GM23338 (cell line): ENCODE results near the gene RAB11A. TPM values are rescaled to one million over a fixed set of nuclear protein-coding genes. Genes with fewer than 3 reads are reported as not detected.

ENCODE experiments used
- ATAC-seq: fragments of 200-7000 bp; cut with Tn5 transposase; 3 replicates; pipeline ENCODE4 v1.9.1; 2020
- DNase-seq: peaks from one replicate; pipeline ENCODE4 v3.0.0-alpha.2; 2015; ENCODE audit warnings: low spot score
- H2AFZ ChIP-seq: fragments of 200-600 bp; sonication (generic); 2 replicates; pipeline ENCODE4 v1.8.0; 2016; ENCODE audit warnings: antibody characterized with exemption, mild to moderate bottlenecking, moderate library complexity
- H3F3A ChIP-seq: fragments of 200-600 bp; sonication (generic); replicated peaks from 2 replicates; pipeline ENCODE4 v1.8.0; 2017; ENCODE audit warnings: antibody characterized with exemption, mixed run types, low read depth
- H3K27ac ChIP-seq: fragments of 200-600 bp; sonication (generic); 2 replicates; pipeline ENCODE4 v1.6.1; 2016; ENCODE audit warnings: low read depth
- H3K27me3 ChIP-seq: fragments of 200-600 bp; sonication (generic); 2 replicates; pipeline ENCODE4 v1.8.0; 2016; ENCODE audit warnings: mild to moderate bottlenecking, mixed run types, moderate library complexity; ENCODE audit not compliant: insufficient read depth
- H3K36me3 ChIP-seq: fragments of 200-600 bp; sonication (generic); 2 replicates; pipeline ENCODE4 v1.8.0; 2016; ENCODE audit warnings: mild to moderate bottlenecking; ENCODE audit not compliant: insufficient read depth
- H3K4me1 ChIP-seq: fragments of 200-600 bp; sonication (generic); 2 replicates; pipeline ENCODE4 v1.8.0; 2016; ENCODE audit warnings: mild to moderate bottlenecking, moderate library complexity; ENCODE audit not compliant: insufficient read depth
- H3K4me2 ChIP-seq: fragments of 200-600 bp; sonication (generic); 2 replicates; pipeline ENCODE4 v1.7.1; 2017; ENCODE audit warnings: mixed run types
- H3K4me3 ChIP-seq: fragments of 200-600 bp; sonication (generic); 2 replicates; pipeline ENCODE4 v1.6.1; 2016; ENCODE audit warnings: mixed run types
- H3K79me2 ChIP-seq: fragments of 200-600 bp; sonication (generic); replicated peaks from 2 replicates; pipeline ENCODE4 v1.8.0; 2017; ENCODE audit warnings: mild to moderate bottlenecking; ENCODE audit not compliant: insufficient read depth
- H3K9me2 ChIP-seq: fragments of 200-600 bp; sonication (generic); 2 replicates; pipeline ENCODE4 v1.8.0; 2017; ENCODE audit not compliant: insufficient read depth
- H4K20me1 ChIP-seq: fragments of 200-600 bp; sonication (generic); replicated peaks from 2 replicates; pipeline ENCODE4 v1.8.0; 2017; ENCODE audit warnings: mild to moderate bottlenecking; ENCODE audit not compliant: insufficient read depth
- H3K27ac Mint-ChIP-seq: 2 replicates; pipeline ENCODE4 v1.8.0; 2020; ENCODE audit warnings: inconsistent platforms, mild to moderate bottlenecking, moderate library complexity, mixed read lengths
- H3K27me3 Mint-ChIP-seq: 3 replicates; pipeline ENCODE4 v1.8.0; 2022; ENCODE audit warnings: low read depth, mild to moderate bottlenecking, moderate library complexity, mixed read lengths, inconsistent platforms; ENCODE audit not compliant: insufficient read depth, poor library complexity
- H3K36me3 Mint-ChIP-seq: 3 replicates; pipeline ENCODE4 v1.8.0; 2021; ENCODE audit warnings: low read depth, mild to moderate bottlenecking, inconsistent platforms, moderate library complexity, mixed read lengths
- H3K4me1 Mint-ChIP-seq: 3 replicates; pipeline ENCODE4 v1.8.0; 2020; ENCODE audit warnings: mild to moderate bottlenecking, inconsistent platforms, mixed read lengths
- H3K4me3 Mint-ChIP-seq: 3 replicates; pipeline ENCODE4 v1.8.0; 2021; ENCODE audit warnings: moderate library complexity, mild to moderate bottlenecking, inconsistent platforms, mixed read lengths
- H3K9me3 Mint-ChIP-seq: 3 replicates; pipeline ENCODE4 v1.8.0; 2020; ENCODE audit warnings: moderate library complexity, mild to moderate bottlenecking, inconsistent platforms, mixed read lengths
- CREB1 ChIP-seq: fragments of 250-450 bp; sonication (Bioruptor Pico); IDR thresholded peaks from 2 replicates; pipeline ENCODE4 v1.5.0; 2020; ENCODE audit warnings: low read depth, mild to moderate bottlenecking, moderate library complexity
- EZH2 ChIP-seq: fragments of 200-600 bp; sonication (generic); IDR thresholded peaks from one replicate; pipeline ENCODE4 v1.8.0; 2017; ENCODE audit warnings: antibody characterized with exemption, mild to moderate bottlenecking, low read depth; ENCODE audit not compliant: unreplicated experiment
- EZH2phosphoT487 ChIP-seq: fragments of 200-600 bp; sonication (generic); IDR thresholded peaks from one replicate; pipeline ENCODE4 v1.8.1; 2018; ENCODE audit warnings: antibody characterized with exemption; ENCODE audit not compliant: unreplicated experiment
- JUNB ChIP-seq: IDR thresholded peaks from one replicate; pipeline ENCODE4 v1.6.1; 2016; ENCODE audit warnings: antibody characterized with exemption; ENCODE audit not compliant: unreplicated experiment
- NANOG ChIP-seq: IDR thresholded peaks from 2 replicates; pipeline ENCODE4 v1.6.1; 2016; ENCODE audit warnings: antibody characterized with exemption, borderline replicate concordance
- POLR2AphosphoS5 ChIP-seq: IDR thresholded peaks from 2 replicates; pipeline ENCODE4 v1.6.1; 2016; ENCODE audit warnings: antibody characterized with exemption, low read depth
- REST ChIP-seq: IDR thresholded peaks from one replicate; pipeline ENCODE4 v1.6.1; 2018; ENCODE audit warnings: antibody characterized with exemption; ENCODE audit not compliant: unreplicated experiment
- STAT1 ChIP-seq: IDR thresholded peaks from one replicate; pipeline ENCODE4 v1.6.1; 2016; ENCODE audit warnings: antibody characterized with exemption; ENCODE audit not compliant: unreplicated experiment
- ZNF114 ChIP-seq: fragments of 250-450 bp; sonication (Bioruptor Pico); IDR thresholded peaks from 2 replicates; pipeline ENCODE4 v1.5.0; 2020; ENCODE audit warnings: mild to moderate bottlenecking, moderate library complexity
- ZNF331 ChIP-seq: fragments of 250-450 bp; sonication (Bioruptor Pico); IDR thresholded peaks from 2 replicates; pipeline ENCODE4 v1.5.0; 2020; ENCODE audit warnings: low read depth, mild to moderate bottlenecking, moderate library complexity
- ZNF462 ChIP-seq: fragments of 250-450 bp; sonication (Bioruptor Pico); IDR thresholded peaks from 2 replicates; pipeline ENCODE4 v1.5.0; 2020; ENCODE audit warnings: mild to moderate bottlenecking, moderate library complexity
- polyA plus RNA-seq: library from polyadenylated mRNA; unstranded; fragments of >200 nt; fragmentation: Nextera tagmentation; extraction: Ambion mirVana; gene quantifications from 2 replicates; pipeline ENCODE4 v1.2.1, GENCODE V29; 2016
- total RNA-seq: library from RNA; depleted of rRNA; stranded (reverse); fragments of >200 nt; shearing (Covaris generic); gene quantifications from 2 replicates; pipeline ENCODE4 v1.2.3, GENCODE V29; 2014
- TF ChIP-seq, protein P1 (sequence below): IDR thresholded peaks from 2 replicates; pipeline ENCODE4 v1.6.1; 2016; ENCODE audit warnings: antibody characterized with exemption

The RAB11A gene
- total and polyA plus RNA-seq, 2 experiments from 2014 or later = 251 to 369 TPM

DNA sequence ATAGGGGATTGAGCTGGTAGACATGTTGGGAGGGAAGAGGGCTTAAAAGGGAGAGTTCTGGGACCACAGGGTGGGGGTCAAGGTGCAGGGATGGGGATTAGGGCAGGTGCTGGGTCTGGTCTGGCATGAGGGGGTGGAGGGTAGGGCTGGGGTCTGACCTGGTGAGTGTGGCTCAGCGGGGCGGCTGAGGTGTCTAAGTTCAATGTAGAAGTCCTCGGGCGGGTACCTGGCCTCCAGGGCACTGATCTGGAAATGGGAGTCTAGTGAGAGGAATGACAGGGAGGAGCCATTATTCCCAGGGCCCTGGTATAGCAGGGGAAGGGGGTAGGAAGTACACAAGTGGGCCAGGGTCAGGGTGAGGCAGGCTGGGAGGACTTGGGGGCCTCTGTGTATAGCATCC is 39.6 kb downstream of the RAB11A start:
- H4K20me1 ChIP-seq = 0 out of 2 replicates have a peak, but pooled peaks cover 2% of the 10 kb centered on the region
- Mint-ChIP-seq H3K36me3 (peaks cover 13% of the 10 kb centered on the region; the same call in 2 of the 3 replicates), H3K27ac (no peak overlapping the region), H3K27me3 (peaks cover 4% of the 10 kb centered on the region), H3K9me3 (no peaks in the 10 kb centered on the region), H3K4me1 (peaks cover 23% of the 10 kb centered on the region; the same call in 2 of the 3 replicates), H3K4me3 (no peak overlapping the region)
- no peaks in the 10 kb centered on the region for H3K4me1 ChIP-seq
- no peak overlapping the region for H3K27ac ChIP-seq
- no peak for DNase-seq
- H3K79me2 ChIP-seq = no peaks in the 10 kb centered on the region
- H3K4me3 ChIP-seq = no peak overlapping the region
- H2AFZ ChIP-seq = no peak overlapping the region
- H3F3A ChIP-seq = no peaks in the 10 kb centered on the region
- TF ChIP-seq EZH2 = no peak
- no peak for TF ChIP-seq CREB1 (CRISPR knock-in tag)
- TF ChIP-seq NANOG = no peak
- TF ChIP-seq ZNF331 (CRISPR knock-in tag) = no peak
- TF ChIP-seq JUNB = no peak
- TF ChIP-seq, protein P1, sequence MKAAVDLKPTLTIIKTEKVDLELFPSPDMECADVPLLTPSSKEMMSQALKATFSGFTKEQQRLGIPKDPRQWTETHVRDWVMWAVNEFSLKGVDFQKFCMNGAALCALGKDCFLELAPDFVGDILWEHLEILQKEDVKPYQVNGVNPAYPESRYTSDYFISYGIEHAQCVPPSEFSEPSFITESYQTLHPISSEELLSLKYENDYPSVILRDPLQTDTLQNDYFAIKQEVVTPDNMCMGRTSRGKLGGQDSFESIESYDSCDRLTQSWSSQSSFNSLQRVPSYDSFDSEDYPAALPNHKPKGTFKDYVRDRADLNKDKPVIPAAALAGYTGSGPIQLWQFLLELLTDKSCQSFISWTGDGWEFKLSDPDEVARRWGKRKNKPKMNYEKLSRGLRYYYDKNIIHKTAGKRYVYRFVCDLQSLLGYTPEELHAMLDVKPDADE = no peak
- no peaks in the 10 kb centered on the region for H3K9me2 ChIP-seq
- ATAC-seq = no peak
- no peak overlapping the region for H3K4me2 ChIP-seq
- H3K27me3 ChIP-seq = no peaks in the 10 kb centered on the region
- H3K36me3 ChIP-seq = peaks cover 5% of the 10 kb centered on the region

DNA sequence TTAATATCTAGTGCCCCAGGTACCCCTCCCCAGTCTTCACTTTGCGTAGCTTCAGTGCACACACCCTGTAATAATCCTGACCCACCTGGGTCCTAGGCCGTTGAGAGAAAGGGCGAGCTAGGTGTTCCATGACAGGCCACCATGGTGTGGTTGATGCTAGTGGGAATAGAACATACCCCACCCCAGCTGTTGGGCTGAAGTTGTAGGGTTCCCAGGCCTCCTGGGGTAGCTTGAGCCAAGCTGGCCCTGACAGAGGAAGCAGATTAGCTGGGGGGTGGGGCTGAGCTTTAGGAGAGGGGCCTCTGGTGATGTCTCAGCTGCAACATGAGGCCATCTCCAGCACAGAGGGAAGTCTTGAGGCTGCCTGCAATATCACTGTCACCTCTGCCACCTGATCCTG is 40.5 kb downstream of the RAB11A start:
- H4K20me1 ChIP-seq = 0 out of 2 replicates have a peak, but pooled peaks cover 2% of the 10 kb centered on the region
- H2AFZ ChIP-seq = no peak overlapping the region
- H3K27ac ChIP-seq = no peak overlapping the region
- Mint-ChIP-seq H3K27ac (no peak overlapping the region), H3K4me3 (no peak overlapping the region), H3K4me1 (peaks cover 20% of the 10 kb centered on the region; the same call in 2 of the 3 replicates), H3K27me3 (peaks cover 4% of the 10 kb centered on the region), H3K36me3 (peaks cover 13% of the 10 kb centered on the region; the same call in 2 of the 3 replicates), H3K9me3 (no peaks in the 10 kb centered on the region)
- no peaks in the 10 kb centered on the region for H3K27me3 ChIP-seq
- DNase-seq = no peak
- peaks cover 5% of the 10 kb centered on the region for H3K36me3 ChIP-seq
- no peaks in the 10 kb centered on the region for H3K9me2 ChIP-seq
- no peak for ATAC-seq
- no peaks in the 10 kb centered on the region for H3K79me2 ChIP-seq
- H3K4me3 ChIP-seq = no peak overlapping the region
- H3F3A ChIP-seq = no peaks in the 10 kb centered on the region
- H3K4me2 ChIP-seq = no peak overlapping the region
- H3K4me1 ChIP-seq = no peaks in the 10 kb centered on the region
- no peak for TF ChIP-seq NANOG
- TF ChIP-seq POLR2AphosphoS5 = no peak
- TF ChIP-seq JUNB = no peak
- TF ChIP-seq REST = no peak
- no peak for TF ChIP-seq ZNF462 (CRISPR knock-in tag)
- TF ChIP-seq STAT1 = no peak
- TF ChIP-seq ZNF331 (CRISPR knock-in tag) = no peak
- no peak for TF ChIP-seq ZNF114
- TF ChIP-seq CREB1 (CRISPR knock-in tag) = no peak
- TF ChIP-seq EZH2phosphoT487 = no peak
- TF ChIP-seq EZH2 = no peak
